Measurements from ENCODE around the gene SP3.
A peak's percentile ranks its signal among the peaks of the same experiment; 100 is the strongest.
"Not testable (repeated sequence)": the region's sequence is repeated elsewhere in the genome, so short reads cannot be mapped to it uniquely, and the experiment has no call there.

SP3 gene

GRCh38 chr2:173889464-173889863, 75.7 kb downstream of the SP3 start:
- DNase-seq (ENCODE audit: low read depth) = not testable (repeated sequence)

- no peak for DNase-seq (ENCODE audit: low read depth)
Measured at GRCh38 chr2:173886613-173887012, 78.6 kb downstream of the SP3 start.

- peak; percentile 33 for DNase-seq (ENCODE audit: low read depth)
Measured at GRCh38 chr2:173884025-173884802, 81.0 kb downstream of the SP3 start.

DNA sequence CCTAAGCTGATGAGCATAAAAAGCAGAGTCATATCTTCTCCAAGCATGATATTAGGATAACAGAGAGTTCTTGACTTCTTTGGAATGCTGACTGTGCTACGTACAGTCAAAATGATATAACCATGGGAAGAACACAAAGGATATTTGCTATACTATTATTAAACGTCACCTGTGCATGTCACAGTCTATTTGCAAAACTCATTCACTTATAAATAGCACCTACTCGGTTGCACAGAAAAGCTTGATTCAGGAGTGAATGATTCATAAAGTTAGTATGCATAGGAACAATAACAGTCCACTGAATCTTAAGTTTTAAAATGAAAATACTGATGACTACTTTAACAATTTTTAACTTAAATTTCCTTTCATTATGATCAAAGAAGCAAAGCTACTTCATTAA, 83.3 kb downstream of the SP3 start:
- DNase-seq (ENCODE audit: low read depth) = no peak

DNA sequence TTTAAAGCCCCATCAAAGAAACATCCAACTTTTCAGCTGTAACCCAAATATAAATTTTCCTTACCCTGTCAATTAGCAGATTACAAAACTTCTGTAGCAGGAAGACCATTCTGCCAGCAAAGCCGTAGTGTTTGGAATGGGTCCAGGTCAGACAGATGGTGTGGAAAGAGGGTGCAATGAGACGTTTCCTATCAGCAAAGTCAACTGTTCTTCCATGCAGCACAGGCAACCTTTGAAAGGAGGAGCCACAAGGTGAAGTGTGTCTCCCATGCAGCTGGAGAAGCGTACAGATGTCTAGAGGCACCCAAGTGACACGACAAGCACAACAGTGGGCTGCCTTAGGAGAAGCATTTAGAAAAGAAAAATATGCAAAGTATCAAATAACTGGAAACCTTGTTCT, 83.7 kb downstream of the SP3 start:
- peak; percentile 14 for DNase-seq (ENCODE audit: low read depth)

GRCh38 chr2:173880561-173880960, 84.6 kb downstream of the SP3 start:
- no peak for DNase-seq (ENCODE audit: low read depth)

- no peak for DNase-seq (ENCODE audit: low read depth)
Measured at GRCh38 chr2:173876833-173877413, 88.2 kb downstream of the SP3 start.

GRCh38 chr2:173874894-173875237, 90.3 kb downstream of the SP3 start:
- no peak for DNase-seq (ENCODE audit: low read depth)

- no peak for DNase-seq (ENCODE audit: low read depth)
Measured at GRCh38 chr2:173874003-173874893, 90.9 kb downstream of the SP3 start.

DNA sequence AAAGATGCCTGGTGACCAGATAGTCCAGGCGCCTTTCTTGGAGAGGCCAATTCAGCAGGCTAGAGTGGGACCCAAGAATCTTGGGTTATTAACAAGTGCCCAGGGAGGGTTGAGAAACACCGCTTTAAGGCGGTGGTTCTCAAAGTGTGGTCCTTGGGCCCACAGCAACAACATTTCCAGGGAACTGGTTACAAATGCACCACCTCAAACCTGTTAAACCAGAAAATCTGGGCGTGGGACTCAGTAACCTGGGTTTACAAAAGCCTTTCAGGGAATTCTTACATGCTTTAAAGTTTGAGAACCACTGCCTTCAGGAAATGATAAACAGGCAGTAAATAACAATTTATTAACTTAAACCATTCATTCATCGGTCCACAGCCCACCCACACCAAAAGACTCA, 92.5 kb downstream of the SP3 start:
- DNase-seq (ENCODE audit: low read depth) = no peak

DNA sequence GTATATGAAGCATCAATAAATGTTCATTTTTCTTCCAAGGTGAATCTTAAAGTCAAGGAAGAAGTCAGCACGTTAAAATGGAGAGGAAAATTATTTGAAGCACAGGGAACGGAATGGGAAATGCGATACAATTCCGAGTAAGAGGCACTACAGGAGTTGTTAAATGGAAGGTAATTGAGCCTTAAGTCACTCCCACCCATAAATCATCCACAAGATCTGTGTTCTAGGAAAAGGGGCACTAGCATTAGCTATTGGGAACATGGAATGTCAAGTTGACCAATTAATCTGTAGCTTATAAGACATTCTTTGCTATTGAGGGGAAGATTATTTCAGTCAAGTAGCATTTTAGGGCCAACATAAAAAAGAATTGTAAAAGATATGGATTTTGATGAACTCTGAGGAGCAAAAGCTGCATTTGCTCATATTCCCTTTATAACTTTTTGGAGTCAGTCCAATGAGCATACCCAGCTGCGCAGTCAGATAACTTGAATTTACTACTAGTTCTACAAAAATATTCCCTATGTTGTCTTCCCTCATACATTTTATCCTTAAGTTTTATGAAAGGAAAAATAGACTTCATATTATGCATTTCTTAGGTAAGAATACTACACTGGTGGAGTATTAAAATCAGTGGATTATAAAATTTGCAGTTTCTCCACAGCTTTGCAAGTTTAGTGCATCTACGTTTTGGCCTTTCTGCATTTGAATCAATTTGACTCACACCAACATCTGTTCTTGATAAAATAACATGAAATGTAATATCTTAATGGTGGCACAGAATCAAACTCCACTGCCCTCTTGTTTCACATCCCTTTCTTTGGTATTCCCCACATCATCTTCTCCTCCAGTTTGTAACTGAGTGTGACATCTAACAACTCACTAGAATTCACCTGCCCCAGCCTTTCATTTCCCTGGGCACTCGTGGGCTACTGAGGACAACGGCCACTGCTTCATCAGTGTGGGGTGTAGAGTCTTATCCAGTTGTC, 95.6 kb downstream of the SP3 start:
- DNase-seq (ENCODE audit: low read depth) = no peak

- DNase-seq (ENCODE audit: low read depth) = no peak
Measured at GRCh38 chr2:173868406-173868805, 96.8 kb downstream of the SP3 start.

- DNase-seq (ENCODE audit: low read depth) = no peak
Measured at GRCh38 chr2:173866874-173867618, 98.1 kb downstream of the SP3 start.

DNA sequence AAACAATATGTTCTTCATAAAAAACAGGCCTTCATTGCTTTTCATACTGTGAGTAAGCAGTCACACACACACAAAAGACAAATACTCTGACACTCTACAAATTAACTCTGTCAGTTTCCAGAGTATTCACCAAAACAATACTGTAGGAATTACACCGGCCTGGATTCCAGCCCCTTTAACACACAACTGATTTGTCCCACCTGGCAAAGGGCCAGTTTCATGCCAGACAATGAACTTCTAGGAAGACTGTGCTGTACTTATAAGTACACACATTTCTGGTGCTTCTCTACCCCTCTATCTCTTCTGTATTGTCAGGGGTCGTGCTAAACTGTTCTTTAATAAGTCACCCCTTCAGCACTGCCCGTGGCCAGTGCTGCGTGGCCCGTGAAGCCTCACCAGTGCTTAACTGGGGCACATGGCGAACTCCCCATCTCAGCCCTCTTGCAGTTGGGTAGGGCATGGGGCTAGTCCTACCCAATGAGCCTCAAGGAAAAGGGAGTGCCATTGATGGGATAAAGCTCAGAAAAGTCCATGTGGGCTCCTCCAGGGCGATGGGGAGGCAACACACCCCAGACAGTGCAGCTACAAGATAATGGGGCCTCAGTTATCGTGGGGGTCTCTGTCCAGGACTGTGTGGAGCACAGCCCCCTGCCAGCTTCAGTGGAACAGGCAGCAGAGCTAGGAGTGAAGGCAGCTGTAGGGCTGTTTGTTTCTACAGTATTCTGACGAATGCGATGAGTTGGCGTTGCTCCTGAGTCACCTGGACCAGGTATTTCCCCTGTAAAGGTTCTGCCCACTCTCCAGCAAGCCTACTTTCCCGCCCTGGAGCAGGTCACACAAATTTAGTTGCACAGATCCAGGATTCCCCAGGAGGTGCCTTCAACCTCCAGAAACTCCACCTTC, 99.0 kb downstream of the SP3 start:
- no peak for DNase-seq (ENCODE audit: low read depth)

- no peak for DNase-seq (ENCODE audit: low read depth)
Measured at GRCh38 chr2:173862612-173863217, 102.5 kb downstream of the SP3 start.

- no peak for DNase-seq (ENCODE audit: low read depth)
Measured at GRCh38 chr2:173860566-173860965, 104.6 kb downstream of the SP3 start.

- no peak for DNase-seq (ENCODE audit: low read depth)
Measured at GRCh38 chr2:173860082-173860481, 105.1 kb downstream of the SP3 start.

DNA sequence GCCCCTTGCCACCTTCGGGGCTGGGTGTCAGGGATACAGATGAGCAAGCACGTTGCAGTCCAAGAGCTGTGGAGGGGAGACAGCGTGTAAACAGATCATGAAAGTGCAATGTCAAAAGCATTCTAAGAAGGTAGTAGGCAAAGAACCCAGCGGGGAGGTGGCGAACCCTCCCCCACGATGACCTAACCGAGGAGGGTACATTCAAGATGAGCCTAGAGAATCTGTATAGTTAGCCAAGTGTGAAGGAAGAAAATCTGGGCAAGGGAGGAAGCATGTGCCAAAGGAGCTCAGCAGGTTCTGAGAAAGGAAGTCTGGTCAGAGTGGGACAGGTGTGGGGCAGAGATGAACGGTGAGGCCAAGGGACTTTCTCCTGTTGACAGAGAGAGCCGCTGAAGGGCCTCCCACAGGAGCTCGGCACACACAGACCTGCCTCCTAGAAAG, 106.9 kb downstream of the SP3 start:
- no peak for DNase-seq (ENCODE audit: low read depth)

All from amniotic epithelial cell (primary cell).